H1 (cell line): ENCODE data around the gene PIGH. TPM values are rescaled to one million over a fixed set of nuclear protein-coding genes. Genes with fewer than 3 reads are reported as not detected.

ENCODE experiments used
- CTCF ChIA-PET: fragments of 300-600 bp; sonication (Branson Sonifier 250); formaldehyde crosslinking; loops from one replicate; lab custom pipeline; 2021; ENCODE audit not compliant: partially characterized antibody; lab: Charles Lee
- POLR2A ChIA-PET: fragments of 300-600 bp; sonication (Branson Sonifier 250); formaldehyde crosslinking; loops from one replicate; lab custom pipeline; 2021; ENCODE audit warnings: inconsistent platforms; ENCODE audit not compliant: partially characterized antibody; lab: Charles Lee
- DNase-seq, 2 experiments: peaks; one replicate each; pipeline versions ENCODE4 v3.0.0 to v3.0.0-alpha.2; 2010 to 2022; ENCODE audit warnings: low spot score in 2 of 2, low read depth in 1 of 2, mixed read lengths in 1 of 2
- FAIRE-seq: peaks from 2 replicates; lab custom pipeline; 2011; peaks lifted over from hg19 to GRCh38; lab: Jason Lieb, UNC
- H2AFZ ChIP-seq: 2 replicates; pipeline ENCODE4 v1.8.1; 2012; ENCODE audit warnings: low read length, inconsistent platforms
- H2AK5ac ChIP-seq: 2 replicates; pipeline ENCODE4 v1.6.1; 2013; ENCODE audit warnings: low read depth, low read length
- H2BK120ac ChIP-seq: replicated peaks from 2 replicates; pipeline ENCODE3; 2013; ENCODE audit warnings: low read depth, low read length, inconsistent platforms
- H2BK12ac ChIP-seq: 2 replicates; pipeline ENCODE4 v1.6.1; 2013; ENCODE audit warnings: low read depth, low read length
- H2BK15ac ChIP-seq: 2 replicates; pipeline ENCODE4 v1.6.1; 2013; ENCODE audit warnings: low read length
- H2BK20ac ChIP-seq: 2 replicates; pipeline ENCODE4 v1.6.1; 2013; ENCODE audit warnings: low read length
- H2BK5ac ChIP-seq: 2 replicates; pipeline ENCODE4 v1.6.1; 2013; ENCODE audit warnings: low read depth, low read length
- H3K14ac ChIP-seq: 2 replicates; pipeline ENCODE4 v1.6.1; 2013; ENCODE audit warnings: inconsistent platforms; ENCODE audit not compliant: insufficient read length
- H3K18ac ChIP-seq: 2 replicates; pipeline ENCODE4 v1.6.1; 2013; ENCODE audit warnings: low read length; ENCODE audit errors: extremely low read depth
- H3K23ac ChIP-seq: 2 replicates; pipeline ENCODE4 v1.6.1; 2013; ENCODE audit warnings: inconsistent platforms; ENCODE audit not compliant: insufficient read length
- H3K23me2 ChIP-seq: 2 replicates; pipeline ENCODE4 v1.6.1; 2013; ENCODE audit warnings: low read depth, low read length
- H3K27ac ChIP-seq: 2 replicates; pipeline ENCODE4 v1.6.1; 2011; ENCODE audit warnings: low read depth, low read length, inconsistent platforms
- H3K27me3 ChIP-seq, 4 experiments: replicated peaks in 1 of 4; 1 replicate in 1 of 4; 2 replicates in 3 of 4; pipeline versions ENCODE4 v1.6.1 to v1.8.1; 2011 to 2013; ENCODE audit warnings: low read length in 3 of 4, mild to moderate bottlenecking in 3 of 4, inconsistent platforms in 2 of 4, mixed read lengths in 2 of 4, moderate library complexity in 1 of 4; ENCODE audit not compliant: control insufficient read depth in 3 of 4, insufficient read depth in 3 of 4; ENCODE audit errors: extremely low read depth in 1 of 4
- H3K36me3 ChIP-seq, 4 experiments: 2 replicates each; pipeline versions ENCODE4 v1.6.1 to v1.8.1; 2011 to 2013; ENCODE audit warnings: mild to moderate bottlenecking in 4 of 4, low read length in 3 of 4, moderate library complexity in 2 of 4, control low read depth in 1 of 4, inconsistent platforms in 1 of 4; ENCODE audit not compliant: insufficient read depth in 4 of 4, control insufficient read depth in 2 of 4
- H3K4ac ChIP-seq: replicated peaks from 2 replicates; pipeline ENCODE3; 2013; ENCODE audit warnings: low read length, low read depth, mixed read lengths, inconsistent platforms; ENCODE audit not compliant: insufficient read length
- H3K4me1 ChIP-seq, 4 experiments: replicated peaks in 1 of 4; 1 replicate in 1 of 4; 2 replicates in 3 of 4; pipeline versions ENCODE4 v1.6.1 to v1.8.1; 2011 to 2013; ENCODE audit warnings: low read length in 3 of 4, inconsistent platforms in 2 of 4, mixed read lengths in 1 of 4; ENCODE audit not compliant: insufficient read depth in 4 of 4, control insufficient read depth in 3 of 4
- H3K4me2 ChIP-seq, 2 experiments: 2 replicates each; pipeline versions ENCODE4 v1.6.1 to v1.8.1; 2011 to 2013; ENCODE audit warnings: low read depth in 2 of 2, low read length in 2 of 2, control low read depth in 1 of 2, inconsistent platforms in 1 of 2, mild to moderate bottlenecking in 1 of 2; ENCODE audit not compliant: insufficient read depth in 1 of 2
- H3K4me3 ChIP-seq, 4 experiments: fragments of 200-600, 300-600 bp in 1 of 4; sonication (generic), shearing (Covaris generic), sonication (Bioruptor Twin) in 1 of 4; 2 replicates each; pipeline versions ENCODE4 v1.5.1 to v1.8.1; 2011 to 2016; ENCODE audit warnings: low read length in 4 of 4, low read depth in 3 of 4, control low read depth in 2 of 4, inconsistent platforms in 2 of 4, mild to moderate bottlenecking in 2 of 4, mixed read lengths in 1 of 4, moderate library complexity in 1 of 4; ENCODE audit not compliant: insufficient read depth in 2 of 4; ENCODE audit errors: extremely low read depth in 1 of 4
- H3K56ac ChIP-seq: replicated peaks from 2 replicates; pipeline ENCODE3; 2013; ENCODE audit warnings: low read depth, mild to moderate bottlenecking, mixed read lengths, low read length, inconsistent platforms; ENCODE audit not compliant: insufficient read length
- H3K79me1 ChIP-seq: 2 replicates; pipeline ENCODE4 v1.6.1; 2013; ENCODE audit warnings: low read depth, low read length, control low read depth
- H3K79me2 ChIP-seq, 2 experiments: 2 replicates each; pipeline versions ENCODE4 v1.6.1 to v1.8.1; 2012 to 2013; ENCODE audit warnings: low read length in 2 of 2, mild to moderate bottlenecking in 2 of 2, inconsistent platforms in 1 of 2; ENCODE audit not compliant: insufficient read depth in 2 of 2, control insufficient read depth in 1 of 2
- H3K9ac ChIP-seq, 4 experiments: replicated peaks in 1 of 4; 1 replicate in 1 of 4; 2 replicates in 3 of 4; pipeline versions ENCODE4 v1.6.1 to v1.8.1; 2011 to 2013; ENCODE audit warnings: low read depth in 3 of 4, low read length in 3 of 4, control low read depth in 2 of 4, mild to moderate bottlenecking in 2 of 4, moderate library complexity in 2 of 4, inconsistent platforms in 1 of 4; ENCODE audit errors: extremely low read depth in 1 of 4
- H3K9me3 ChIP-seq, 2 experiments: 2 replicates each; pipeline versions ENCODE4 v1.6.1 to v1.8.1; 2012 to 2013; ENCODE audit warnings: mild to moderate bottlenecking in 2 of 2, moderate library complexity in 2 of 2, control low read depth in 1 of 2, inconsistent platforms in 1 of 2, low read depth in 1 of 2, low read length in 1 of 2, mixed read lengths in 1 of 2; ENCODE audit not compliant: insufficient read depth in 2 of 2
- H4K20me1 ChIP-seq, 2 experiments: replicated peaks in 1 of 2; 2 replicates each; pipeline versions ENCODE3 to v1.8.1; 2011 to 2013; ENCODE audit warnings: inconsistent platforms in 2 of 2, low read length in 2 of 2, mild to moderate bottlenecking in 1 of 2; ENCODE audit not compliant: insufficient read depth in 2 of 2, control insufficient read depth in 1 of 2
- H4K5ac ChIP-seq: 2 replicates; pipeline ENCODE4 v1.6.1; 2013; ENCODE audit warnings: low read length, low read depth, mixed read lengths, inconsistent platforms; ENCODE audit not compliant: insufficient read length
- H4K8ac ChIP-seq: 2 replicates; pipeline ENCODE4 v1.8.0; 2013; ENCODE audit warnings: mild to moderate bottlenecking, moderate library complexity, low read length, inconsistent platforms; ENCODE audit not compliant: insufficient read depth; ENCODE audit errors: extremely low read depth
- H4K91ac ChIP-seq: replicated peaks from 2 replicates; pipeline ENCODE3; 2013; ENCODE audit warnings: low read length, mixed read lengths, inconsistent platforms; ENCODE audit not compliant: insufficient read length
- BCL11A ChIP-seq, 2 experiments: IDR thresholded peaks; one replicate each; pipeline ENCODE4 v1.6.1; 2011; ENCODE audit warnings: low read depth in 2 of 2, low read length in 2 of 2, mild to moderate bottlenecking in 2 of 2
- CBX5 ChIP-seq: fragments of 300-800, 300-1000 bp; sonication (generic); IDR thresholded peaks from 2 replicates; pipeline ENCODE4 v1.7.1; 2016; ENCODE audit warnings: antibody characterized with exemption, low read length, low read depth
- EP300 ChIP-seq, 2 experiments: IDR thresholded peaks; 1 replicate in 1 of 2; 2 replicates in 1 of 2; pipeline ENCODE4 v1.6.1; 2011 to 2012; ENCODE audit warnings: low read depth in 2 of 2, low read length in 2 of 2, mild to moderate bottlenecking in 2 of 2, borderline replicate concordance in 1 of 2, inconsistent platforms in 1 of 2, moderate library complexity in 1 of 2
- GABPA ChIP-seq: IDR thresholded peaks from 2 replicates; pipeline ENCODE4 v1.6.1; 2011; ENCODE audit warnings: mild to moderate bottlenecking, low read length, moderate library complexity, borderline replicate concordance; ENCODE audit not compliant: insufficient read depth
- JUND ChIP-seq: IDR thresholded peaks from 2 replicates; pipeline ENCODE4 v1.6.1; 2011; ENCODE audit warnings: mild to moderate bottlenecking, improper control_type of control experiment, low read length
- KDM1A ChIP-seq: fragments of 200-600, 300-600 bp; sonication (generic); IDR thresholded peaks from 2 replicates; pipeline ENCODE4 v1.7.1; 2016; ENCODE audit warnings: mild to moderate bottlenecking, low read length, borderline replicate concordance
- PHF8 ChIP-seq: fragments of 200-600 bp; sonication (generic); conservative IDR thresholded peaks from 2 replicates; pipeline ENCODE4 v1.7.1; 2012; ENCODE audit warnings: low read depth, mild to moderate bottlenecking, inconsistent platforms, low read length, moderate library complexity
- POU5F1 ChIP-seq: IDR thresholded peaks from 2 replicates; pipeline ENCODE4 v1.6.1; 2011; ENCODE audit warnings: low read depth, mild to moderate bottlenecking, low read length, moderate library complexity
- RBBP5 ChIP-seq: IDR thresholded peaks from 2 replicates; pipeline ENCODE4 v1.7.1; 2012; ENCODE audit warnings: low read depth, mild to moderate bottlenecking, inconsistent platforms, low read length, moderate library complexity, borderline replicate concordance
- RXRA ChIP-seq: IDR thresholded peaks from 2 replicates; pipeline ENCODE4 v1.6.1; 2011; ENCODE audit warnings: low read depth, mild to moderate bottlenecking, low read length, moderate library complexity; ENCODE audit not compliant: insufficient read depth
- SIN3A ChIP-seq, 2 experiments: IDR thresholded peaks in 1 of 2; conservative IDR thresholded peaks in 1 of 2; 2 replicates each; pipeline ENCODE4 v1.6.1; 2011 to 2012; ENCODE audit warnings: low read length in 2 of 2, improper control_type of control experiment in 1 of 2, low read depth in 1 of 2, mild to moderate bottlenecking in 1 of 2
- SIRT6 ChIP-seq: IDR thresholded peaks from one replicate; pipeline ENCODE4 v1.7.1; 2012; ENCODE audit warnings: low read length, inconsistent platforms
- TBP ChIP-seq: IDR thresholded peaks from 2 replicates; pipeline ENCODE4 v1.6.1; 2011; ENCODE audit warnings: low read depth, low read length, improper control_type of control experiment
- polyA plus RNA-seq, 7 experiments: library from polyadenylated mRNA; depleted of rRNA in 3 of 7; stranded (reverse) in 5 of 7; unstranded in 2 of 7; fragments of >200 nt in 5 of 7; fragments of 200-250 nt in 2 of 7; gene quantifications; 1 replicate in 5 of 7; 2 replicates in 1 of 7; 4 replicates in 1 of 7; pipeline versions ENCODE4 v1.2.1 to v1.2.3, GENCODE V29; 2011 to 2013; ENCODE audit warnings: missing spikeins in 2 of 7, mixed read lengths in 2 of 7
- total RNA-seq: library from RNA; stranded (reverse); fragmentation: NEBNext Ultra II Directional; extraction: Animal tissue kit (Norgen Biotek cat#: 25700); gene quantifications from 2 replicates; pipeline ENCODE4 v1.2.1, GENCODE V29; 2021

Gene PIGH
- total and polyA plus RNA-seq, 2 of the 8 experiments (the other 6 are each of a cell fraction or from before 2014, with no cell fraction given) = 7.2 to 8.6 TPM

DNA sequence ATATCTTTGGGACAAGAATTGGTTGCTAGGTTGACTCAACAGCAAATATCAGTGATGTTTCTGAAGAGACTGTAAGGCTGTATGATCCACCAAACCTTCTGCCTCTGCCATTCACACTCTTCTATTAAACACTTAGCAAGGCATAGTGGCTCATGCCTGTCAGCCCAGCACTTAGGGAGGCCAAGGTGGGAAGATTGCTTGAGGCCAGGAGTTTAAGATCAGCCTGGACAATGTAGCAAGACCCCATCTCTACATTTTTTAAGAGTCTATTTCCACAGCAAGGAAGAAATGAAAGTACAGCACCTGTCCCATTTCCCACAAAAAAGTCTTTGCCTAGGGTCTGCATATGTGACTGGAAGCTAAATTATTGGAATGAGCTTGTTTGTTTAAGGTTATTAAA, 27.5 kb upstream of the PIGH start:
- no peak overlapping the region for H3K56ac ChIP-seq
- no peaks in the 10 kb centered on the region for H3K23me2 ChIP-seq
- no peak overlapping the region for H2AFZ ChIP-seq
- H4K5ac ChIP-seq = no peak overlapping the region
- peaks cover 0 to 1% (median 0%) of the 10 kb centered on the region in 4 experiments; a peak in 1 of 7 replicates for H3K4me1 ChIP-seq
- H3K4ac ChIP-seq = no peak overlapping the region
- no peak overlapping the region for H2BK20ac ChIP-seq
- no peak overlapping the region for H2BK15ac ChIP-seq
- H3K9ac ChIP-seq = no peak overlapping the region
- H2BK5ac ChIP-seq = no peak overlapping the region
- H3K18ac ChIP-seq = no peak overlapping the region
- H3K4me2 ChIP-seq = no peak overlapping the region
- H3K4me3 ChIP-seq = no peak overlapping the region
- H2BK120ac ChIP-seq = no peak overlapping the region
- H3K14ac ChIP-seq = no peak overlapping the region
- no peaks in the 10 kb centered on the region; the same call in 1 of the 2 replicates for H3K79me1 ChIP-seq
- H3K9me3 ChIP-seq = no peaks in the 10 kb centered on the region
- no peaks in the 10 kb centered on the region for H3K79me2 ChIP-seq
- POLR2A ChIA-PET = interaction anchor here (1.2 kb wide), 1 partner anchor 26 kb away, joined by 3 read pairs; no protein-coding TSS in a partner anchor
- CTCF ChIA-PET = interaction anchor here (0.6 to 2.4 kb wide), 4 partner anchors 9 to 101 kb away, joined by 3 to 4 read pairs (median 3); no protein-coding TSS in a partner anchor
- H4K8ac ChIP-seq = no peak overlapping the region
- H4K91ac ChIP-seq = no peak overlapping the region
- H3K23ac ChIP-seq = no peak overlapping the region
- no peak overlapping the region for H3K27ac ChIP-seq
- no peak overlapping the region for H2BK12ac ChIP-seq
- no peaks in the 10 kb centered on the region for H3K27me3 ChIP-seq
- peaks cover 0 to 1% of the 10 kb centered on the region in 2 experiments for H4K20me1 ChIP-seq
- H3K36me3 ChIP-seq = peaks cover 0 to 8% (median 2%) of the 10 kb centered on the region in 4 experiments; a peak in 3 of 8 replicates
- FAIRE-seq = no peak
- no peak for DNase-seq
- no peak overlapping the region for H2AK5ac ChIP-seq
- no peak for TF ChIP-seq SIN3A (conservative IDR thresholded peaks at IDR 0.05 in 1 of 2, IDR thresholded peaks at IDR 0.05 in 1 of 2; ENCODE audit: low read depth in 1 of 2, low read length in 2 of 2)
- TF ChIP-seq CBX5 = no peak
- TF ChIP-seq SIRT6 = no peak
- TF ChIP-seq JUND = no peak
- TF ChIP-seq RBBP5 = no peak
- TF ChIP-seq POU5F1 = no peak
- TF ChIP-seq BCL11A (IDR thresholded peaks at IDR 0.05; ENCODE audit: low read depth in 2 of 2, low read length in 2 of 2) = no peak
- no peak for TF ChIP-seq TBP
- TF ChIP-seq PHF8 = no peak
- TF ChIP-seq GABPA = no peak
- TF ChIP-seq KDM1A = no peak
- no peak for TF ChIP-seq RXRA
- no peak for TF ChIP-seq EP300 (IDR thresholded peaks at IDR 0.05; ENCODE audit: borderline replicate concordance in 1 of 2, low read depth in 2 of 2, low read length in 2 of 2)
